Measurements from ENCODE around the gene ALG9.

DNA sequence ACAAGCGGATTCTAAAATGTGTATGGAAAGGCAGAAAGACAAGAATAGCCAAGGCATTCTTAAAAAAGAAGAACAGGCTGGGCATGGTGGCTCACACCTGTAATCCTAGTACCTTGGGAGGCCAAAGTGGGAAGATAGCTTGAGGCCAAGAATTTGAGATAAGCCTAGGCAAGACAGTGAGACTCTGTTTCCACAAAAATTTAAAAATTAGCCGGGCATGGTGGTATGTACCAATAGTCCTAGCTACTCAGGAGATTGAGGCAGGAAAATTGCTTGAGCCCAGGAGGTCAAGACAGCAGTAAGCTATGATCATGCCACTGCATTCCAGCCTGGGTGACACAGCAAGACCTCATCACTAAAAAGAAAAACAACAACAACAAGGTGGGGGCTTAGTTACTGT lies 59.2 kb downstream of the ALG9 start:
- TF ChIP-seq, protein P1, sequence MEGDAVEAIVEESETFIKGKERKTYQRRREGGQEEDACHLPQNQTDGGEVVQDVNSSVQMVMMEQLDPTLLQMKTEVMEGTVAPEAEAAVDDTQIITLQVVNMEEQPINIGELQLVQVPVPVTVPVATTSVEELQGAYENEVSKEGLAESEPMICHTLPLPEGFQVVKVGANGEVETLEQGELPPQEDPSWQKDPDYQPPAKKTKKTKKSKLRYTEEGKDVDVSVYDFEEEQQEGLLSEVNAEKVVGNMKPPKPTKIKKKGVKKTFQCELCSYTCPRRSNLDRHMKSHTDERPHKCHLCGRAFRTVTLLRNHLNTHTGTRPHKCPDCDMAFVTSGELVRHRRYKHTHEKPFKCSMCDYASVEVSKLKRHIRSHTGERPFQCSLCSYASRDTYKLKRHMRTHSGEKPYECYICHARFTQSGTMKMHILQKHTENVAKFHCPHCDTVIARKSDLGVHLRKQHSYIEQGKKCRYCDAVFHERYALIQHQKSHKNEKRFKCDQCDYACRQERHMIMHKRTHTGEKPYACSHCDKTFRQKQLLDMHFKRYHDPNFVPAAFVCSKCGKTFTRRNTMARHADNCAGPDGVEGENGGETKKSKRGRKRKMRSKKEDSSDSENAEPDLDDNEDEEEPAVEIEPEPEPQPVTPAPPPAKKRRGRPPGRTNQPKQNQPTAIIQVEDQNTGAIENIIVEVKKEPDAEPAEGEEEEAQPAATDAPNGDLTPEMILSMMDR (conservative IDR thresholded peaks at IDR 0.05), result no peak
- no peak for TF ChIP-seq EZH2 (IDR thresholded peaks at IDR 0.05; ENCODE audit: low read depth)
